PC-3 (cell line): ENCODE results near the gene CPLX1. TPM values are rescaled to one million over a fixed set of nuclear protein-coding genes. Genes with fewer than 3 reads are reported as not detected.

Experiments
- ATAC-seq: fragments of 200-7000 bp; cut with Tn5 transposase; 2 replicates; pipeline ENCODE4 v1.9.1; 2020; ENCODE audit warnings: mild to moderate bottlenecking, moderate library complexity
- BruUV-seq: library from RNA; stranded (reverse); fragments of 400-500 nt; replicated peaks from 2 replicates; lab custom pipeline; 2021; lab: Mats Ljungman, UMichigan
- CTCF ChIA-PET: fragments of 300-600 bp; sonication (Branson Sonifier 250); formaldehyde crosslinking; loops from one replicate; lab custom pipeline; 2022; ENCODE audit warnings: antibody characterized with exemption; lab: Charles Lee
- POLR2A ChIA-PET: fragments of 300-600 bp; sonication (Branson Sonifier 250); formaldehyde crosslinking; loops from one replicate; lab custom pipeline; 2022; ENCODE audit warnings: antibody characterized with exemption; ENCODE audit not compliant: unreplicated experiment; lab: Charles Lee
- DNase-seq: peaks from one replicate; pipeline ENCODE4 v3.0.0-alpha.2; 2015
- H2AFZ ChIP-seq: fragments of 300-600 bp; sonication (generic); 2 replicates; pipeline ENCODE4 v1.6.0; 2016; ENCODE audit warnings: antibody characterized with exemption, low read length
- H3F3A ChIP-seq: fragments of 300-600 bp; sonication (generic); one replicate; pipeline ENCODE4 v1.6.0; 2017; ENCODE audit warnings: antibody characterized with exemption, low read length, control low read depth, mild to moderate bottlenecking; ENCODE audit not compliant: unreplicated experiment
- H3K27ac ChIP-seq: fragments of 300-600 bp; sonication (generic); 2 replicates; pipeline ENCODE4 v1.5.1; 2016; ENCODE audit warnings: mild to moderate bottlenecking, low read length
- H3K27me3 ChIP-seq: fragments of 300-600 bp; sonication (generic); 2 replicates; pipeline ENCODE4 v1.6.1; 2016; ENCODE audit warnings: low read length, mixed read lengths
- H3K36me3 ChIP-seq: fragments of 300-600 bp; sonication (generic); 2 replicates; pipeline ENCODE4 v1.6.1; 2016; ENCODE audit warnings: low read depth, mixed run types, low read length, mixed read lengths
- H3K4me1 ChIP-seq: fragments of 300-600 bp; sonication (generic); 2 replicates; pipeline ENCODE4 v1.5.1; 2016; ENCODE audit warnings: low read length; ENCODE audit not compliant: insufficient read depth
- H3K4me2 ChIP-seq: fragments of 300-600 bp; sonication (generic); 2 replicates; pipeline ENCODE4 v1.6.0; 2016; ENCODE audit warnings: low read length
- H3K4me3 ChIP-seq: fragments of 300-600 bp; sonication (generic); 2 replicates; pipeline ENCODE4 v1.5.1; 2016; ENCODE audit warnings: mild to moderate bottlenecking, low read length, mixed read lengths
- H3K79me2 ChIP-seq: fragments of 300-600 bp; sonication (generic); 2 replicates; pipeline ENCODE4 v1.6.1; 2017; ENCODE audit warnings: low read length, mixed read lengths
- H3K9ac ChIP-seq: fragments of 300-600 bp; sonication (generic); 2 replicates; pipeline ENCODE4 v1.6.0; 2016; ENCODE audit warnings: mild to moderate bottlenecking, low read length
- H3K9me2 ChIP-seq: fragments of 300-600 bp; sonication (generic); replicated peaks from 2 replicates; pipeline ENCODE4 v1.6.1; 2016; ENCODE audit warnings: mixed run types, low read length, mixed read lengths
- H3K9me3 ChIP-seq: fragments of 300-600 bp; sonication (generic); 2 replicates; pipeline ENCODE4 v1.6.1; 2016; ENCODE audit warnings: low read length, mixed read lengths
- H4K20me1 ChIP-seq: fragments of 300-600 bp; sonication (generic); 2 replicates; pipeline ENCODE4 v1.6.1; 2016; ENCODE audit warnings: low read length, mixed read lengths
- EZH2 ChIP-seq: fragments of 300-600 bp; sonication (generic); IDR thresholded peaks from one replicate; pipeline ENCODE4 v1.6.1; 2017; ENCODE audit warnings: antibody characterized with exemption, mild to moderate bottlenecking, low read length; ENCODE audit not compliant: unreplicated experiment
- EZH2phosphoT487 ChIP-seq: fragments of 300-600 bp; sonication (generic); IDR thresholded peaks from 2 replicates; pipeline ENCODE4 v1.6.1; 2018; ENCODE audit warnings: mild to moderate bottlenecking, antibody characterized with exemption, low read length, borderline replicate concordance
- intact Hi-C: fragments of 100-400 bp; cut with micrococcal nuclease; formaldehyde crosslinking; loops from 2 replicates; pipeline ENCODE4 v1.9.0; 2023
- total RNA-seq: library from RNA; depleted of rRNA; stranded (reverse); fragments of >200 nt; gene quantifications from 2 replicates; pipeline ENCODE4 v1.2.3, GENCODE V29; 2014
- TF ChIP-seq, protein P1 (sequence below): fragments of 300-600 bp; sonication (generic); conservative IDR thresholded peaks from 2 replicates; pipeline ENCODE4 v1.5.1; 2017; ENCODE audit warnings: antibody characterized with exemption, low read depth, mild to moderate bottlenecking, low read length

The CPLX1 gene
- total RNA-seq, 1 experiment from 2014 or later = 0.87 TPM

DNA sequence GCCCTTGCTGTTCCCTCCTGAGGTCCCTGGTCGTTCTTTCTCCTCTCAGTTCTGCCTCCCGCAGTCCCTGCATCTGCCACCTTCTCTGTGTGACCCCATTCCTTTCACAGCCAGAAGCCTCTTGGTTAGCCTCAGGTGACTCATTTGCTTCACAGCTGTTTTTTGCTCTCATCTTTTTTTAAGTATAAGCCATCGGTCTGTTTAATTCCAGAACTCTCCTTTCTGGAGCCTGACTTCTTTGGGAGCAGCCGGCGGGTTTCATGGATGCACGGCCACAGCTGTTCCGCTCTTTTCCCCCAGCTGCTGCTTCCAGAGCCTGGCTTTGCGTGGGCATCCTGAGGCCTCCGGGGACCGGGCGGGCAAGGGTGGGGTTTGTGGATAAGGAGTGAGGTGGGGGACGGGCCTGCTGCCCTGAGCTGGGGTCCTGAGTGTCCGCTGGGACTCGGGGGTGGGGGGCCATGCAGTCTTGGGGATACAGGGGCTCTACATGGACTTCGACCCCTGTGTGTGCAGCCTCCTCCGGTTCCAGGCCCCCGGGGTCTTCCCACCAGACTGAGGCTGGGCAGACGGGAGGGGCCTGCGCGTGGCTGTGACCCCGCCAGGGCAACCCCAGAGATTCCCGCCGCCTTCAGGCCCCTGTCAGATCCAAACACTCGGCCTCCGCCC is 73.6 kb downstream of the CPLX1 start:
- no peak for DNase-seq
- peaks cover 6% of the 10 kb centered on the region; the same call in 1 of the 2 replicates for H3K36me3 ChIP-seq
- ATAC-seq = no peak
- no peaks in the 10 kb centered on the region for H3K4me1 ChIP-seq
- no peak overlapping the region for H3K27ac ChIP-seq
- H3F3A ChIP-seq = no peaks in the 10 kb centered on the region
- no peak overlapping the region for H3K4me2 ChIP-seq
- no peaks in the 10 kb centered on the region for H4K20me1 ChIP-seq
- BruUV-seq = no TSS peak
- no peaks in the 10 kb centered on the region for H3K79me2 ChIP-seq
- CTCF ChIA-PET = no interaction called here
- H2AFZ ChIP-seq = no peak overlapping the region
- intact Hi-C loops = no loop called here
- no peak for TF ChIP-seq EZH2
- no peak for TF ChIP-seq EZH2phosphoT487
- TF ChIP-seq, protein P1, sequence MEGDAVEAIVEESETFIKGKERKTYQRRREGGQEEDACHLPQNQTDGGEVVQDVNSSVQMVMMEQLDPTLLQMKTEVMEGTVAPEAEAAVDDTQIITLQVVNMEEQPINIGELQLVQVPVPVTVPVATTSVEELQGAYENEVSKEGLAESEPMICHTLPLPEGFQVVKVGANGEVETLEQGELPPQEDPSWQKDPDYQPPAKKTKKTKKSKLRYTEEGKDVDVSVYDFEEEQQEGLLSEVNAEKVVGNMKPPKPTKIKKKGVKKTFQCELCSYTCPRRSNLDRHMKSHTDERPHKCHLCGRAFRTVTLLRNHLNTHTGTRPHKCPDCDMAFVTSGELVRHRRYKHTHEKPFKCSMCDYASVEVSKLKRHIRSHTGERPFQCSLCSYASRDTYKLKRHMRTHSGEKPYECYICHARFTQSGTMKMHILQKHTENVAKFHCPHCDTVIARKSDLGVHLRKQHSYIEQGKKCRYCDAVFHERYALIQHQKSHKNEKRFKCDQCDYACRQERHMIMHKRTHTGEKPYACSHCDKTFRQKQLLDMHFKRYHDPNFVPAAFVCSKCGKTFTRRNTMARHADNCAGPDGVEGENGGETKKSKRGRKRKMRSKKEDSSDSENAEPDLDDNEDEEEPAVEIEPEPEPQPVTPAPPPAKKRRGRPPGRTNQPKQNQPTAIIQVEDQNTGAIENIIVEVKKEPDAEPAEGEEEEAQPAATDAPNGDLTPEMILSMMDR = no peak
- no peaks in the 10 kb centered on the region for H3K27me3 ChIP-seq
- POLR2A ChIA-PET = no interaction called here
- H3K9ac ChIP-seq = no peak overlapping the region
- no peak overlapping the region for H3K4me3 ChIP-seq
- H3K9me2 ChIP-seq = no peaks in the 10 kb centered on the region
- no peaks in the 10 kb centered on the region for H3K9me3 ChIP-seq

DNA sequence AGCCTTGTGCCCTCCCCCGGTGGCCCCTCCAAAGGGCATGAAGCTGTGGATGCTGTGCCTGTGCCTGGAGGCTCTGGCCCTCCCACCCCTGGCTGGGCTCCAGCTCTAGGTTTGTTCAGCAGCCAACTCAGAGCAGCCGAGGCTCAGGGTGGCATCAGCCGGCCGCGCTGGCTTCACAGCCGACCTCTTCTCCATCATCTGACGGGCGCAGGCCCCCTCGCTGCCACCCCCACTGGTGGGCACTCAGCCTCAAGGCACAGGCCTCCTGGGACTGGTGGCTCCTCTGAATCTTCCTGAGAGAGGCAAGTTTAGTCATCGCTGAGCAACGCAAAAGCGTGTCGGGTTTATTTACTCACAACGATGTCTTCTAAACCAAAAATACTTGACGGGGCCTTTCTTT is 74.3 kb downstream of the CPLX1 start:
- no TSS peak for BruUV-seq
- no peak overlapping the region for H3K9ac ChIP-seq
- POLR2A ChIA-PET = no interaction called here
- no peaks in the 10 kb centered on the region for H3K9me2 ChIP-seq
- peak; percentile 49; the same call in 1 of the 2 replicates for ATAC-seq
- TF ChIP-seq EZH2phosphoT487 = no peak
- intact Hi-C loops = no loop called here
- no peak overlapping the region for H3K27ac ChIP-seq
- no peaks in the 10 kb centered on the region for H3K79me2 ChIP-seq
- CTCF ChIA-PET = no interaction called here
- H3F3A ChIP-seq = no peaks in the 10 kb centered on the region
- no peak overlapping the region for H2AFZ ChIP-seq
- no peaks in the 10 kb centered on the region for H3K4me1 ChIP-seq
- H3K4me2 ChIP-seq = no peak overlapping the region
- H4K20me1 ChIP-seq = no peaks in the 10 kb centered on the region
- H3K27me3 ChIP-seq = no peaks in the 10 kb centered on the region
- no peaks in the 10 kb centered on the region for H3K9me3 ChIP-seq
- peak; percentile 12 for DNase-seq
- peaks cover 6% of the 10 kb centered on the region; the same call in 1 of the 2 replicates for H3K36me3 ChIP-seq
- no peak overlapping the region for H3K4me3 ChIP-seq

DNA sequence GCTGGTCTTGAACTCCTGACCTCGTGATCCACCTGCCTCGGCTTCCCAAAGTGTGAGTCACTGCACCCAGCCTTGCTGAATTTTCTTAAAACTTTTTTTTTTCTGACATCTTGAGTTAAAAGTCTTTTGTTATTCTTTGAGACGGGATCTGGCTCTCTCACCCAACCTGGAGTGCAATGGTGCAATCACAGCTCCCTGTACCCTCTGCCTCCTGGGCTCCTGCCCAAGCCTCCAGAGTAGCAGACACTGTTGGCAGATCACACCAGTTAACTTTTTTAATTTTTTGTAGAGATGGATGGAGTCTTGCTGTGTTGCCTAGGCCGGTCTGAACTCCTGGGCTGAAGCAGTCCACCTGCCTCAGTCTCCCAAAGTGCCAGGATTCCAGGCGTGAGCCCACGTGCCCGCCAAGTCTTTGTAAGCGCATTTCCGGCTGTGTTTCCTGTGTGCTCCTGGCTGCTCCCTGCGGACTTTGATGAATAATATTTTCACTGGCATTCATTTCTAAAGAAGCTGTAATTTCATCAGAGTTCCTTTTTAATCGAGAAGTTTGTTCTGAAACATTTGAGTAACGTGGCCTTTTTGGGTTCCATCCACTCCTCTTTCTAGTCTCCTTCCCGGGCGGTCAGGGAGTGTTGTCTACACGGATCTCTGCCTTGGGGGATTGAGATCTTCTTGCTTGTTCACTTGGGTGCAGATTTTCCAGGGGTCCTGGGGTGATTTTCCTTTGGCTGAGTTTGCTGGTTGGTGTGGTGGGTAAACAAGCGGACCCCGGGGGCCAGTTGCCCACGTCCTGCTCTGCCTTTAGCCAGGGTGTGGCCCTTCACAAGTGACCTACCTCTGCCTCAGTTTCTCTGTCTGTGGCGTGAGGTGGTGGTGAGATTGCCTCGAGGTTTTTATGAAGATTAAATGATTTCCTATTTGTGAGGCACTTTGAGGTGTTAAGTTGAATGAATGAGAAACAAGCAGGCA is 75.9 kb downstream of the CPLX1 start:
- Histone ChIP-seq H3K4me1 (no peaks in the 10 kb centered on the region), H3K4me2 (no peak overlapping the region), H3K9me3 (no peaks in the 10 kb centered on the region), H3K27me3 (no peaks in the 10 kb centered on the region), H3K79me2 (no peaks in the 10 kb centered on the region), H3K36me3 (peaks cover 6% of the 10 kb centered on the region; the same call in 1 of the 2 replicates), H2AFZ (no peak overlapping the region), H4K20me1 (no peaks in the 10 kb centered on the region), H3K9me2 (no peaks in the 10 kb centered on the region), H3K9ac (no peak overlapping the region), H3K4me3 (no peak overlapping the region), H3K27ac (no peak overlapping the region), H3F3A (no peaks in the 10 kb centered on the region)
- no TSS peak for BruUV-seq
- ChIA-PET POLR2A (no interaction called here), CTCF (no interaction called here)
- TF ChIP-seq EZH2 (no peak), EZH2phosphoT487 (no peak)
- TF ChIP-seq, protein P1 = no peak
- DNase-seq (no peak), ATAC-seq (no peak)
- intact Hi-C loops = no loop called here
